Renal cortex interstitium (tissue), 15 donors: Measurements from ENCODE around the gene AMIGO2. TPM values are rescaled to one million over a fixed set of nuclear protein-coding genes. Genes with fewer than 3 reads are reported as not detected.
"Not testable (repeated sequence)": the region's sequence is repeated elsewhere in the genome, so short reads cannot be mapped to it uniquely, and the experiment has no call there.

Source experiments
- DNase-seq, 11 donors: peaks; one replicate each; pipeline ENCODE4 v3.0.0-alpha.2; 2013; ENCODE audit warnings: low read depth in 9 of 11, low spot score in 4 of 11; ENCODE audit errors: extremely low read depth in 1 of 11
- long read RNA-seq, 16 experiments: transcript quantifications; one replicate each; lab custom pipeline, GENCODE V29; 2026
- polyA plus RNA-seq, 3 donors: library from polyadenylated mRNA; unstranded; fragments of 120-200 nt; gene quantifications; one replicate each; pipeline ENCODE4 v1.2.1, GENCODE V29; 2013; ENCODE audit not compliant: insufficient read length in 3 of 3

The AMIGO2 gene
- polyA plus RNA-seq, result 10 to 100 TPM; 36.4 to 53.5 (median 40.5) TPM
- long read RNA-seq, donor 1, transcript AMIGO2-201 (2 exons, 3,763 nt), result major isoform, 10 of 11 reads
- long read RNA-seq, donor 1, partial matches to known transcripts, result 0 of 11 reads
- long read RNA-seq, donor 1, other reads (novel, unspliced or antisense), result 0 of 11 reads
- long read RNA-seq, donor 2, transcript AMIGO2-201 (2 exons, 3,763 nt), result major isoform, 13 of 14 reads
- long read RNA-seq, donor 2, partial matches to known transcripts, result 0 of 14 reads
- long read RNA-seq, donor 2, other reads (novel, unspliced or antisense), result 0 of 14 reads
- long read RNA-seq, donor 3, transcript AMIGO2-203 (3 exons, 2,856 nt), result minor isoform, 5 of 14 reads
- long read RNA-seq, donor 3, transcript AMIGO2-201 (2 exons, 3,763 nt), result major isoform, 9 of 14 reads
- long read RNA-seq, donor 3, partial matches to known transcripts, result 0 of 14 reads
- long read RNA-seq, donor 3, other reads (novel, unspliced or antisense), result 0 of 14 reads
- long read RNA-seq, donor 4, transcript AMIGO2-201 (2 exons, 3,763 nt), result major isoform, 14 of 17 reads
- long read RNA-seq, donor 4, partial matches to known transcripts, result 0 of 17 reads
- long read RNA-seq, donor 4, other reads (novel, unspliced or antisense), result 0 of 17 reads
- long read RNA-seq, donor 5, result 0 reads
- long read RNA-seq, donor 6, transcript AMIGO2-201 (2 exons, 3,763 nt), result major isoform, 13 of 15 reads
- long read RNA-seq, donor 6, partial matches to known transcripts, result 0 of 15 reads
- long read RNA-seq, donor 6, other reads (novel, unspliced or antisense), result 0 of 15 reads
- long read RNA-seq, donor 7, transcript AMIGO2-201 (2 exons, 3,763 nt), result major isoform, 6 of 7 reads
- long read RNA-seq, donor 7, partial matches to known transcripts, result 0 of 7 reads
- long read RNA-seq, donor 7, other reads (novel, unspliced or antisense), result 0 of 7 reads
- long read RNA-seq, donor 8, transcript AMIGO2-203 (3 exons, 2,856 nt), result minor isoform, 5 of 32 reads
- long read RNA-seq, donor 8, transcript AMIGO2-201 (2 exons, 3,763 nt), result major isoform, 20 of 32 reads
- long read RNA-seq, donor 8, partial matches to known transcripts, result 5 of 32 reads
- long read RNA-seq, donor 8, other reads (novel, unspliced or antisense), result 0 of 32 reads
- long read RNA-seq, donor 9, transcript AMIGO2-201 (2 exons, 3,763 nt), result major isoform, 6 of 8 reads
- long read RNA-seq, donor 9, partial matches to known transcripts, result 0 of 8 reads
- long read RNA-seq, donor 9, other reads (novel, unspliced or antisense), result 0 of 8 reads
- long read RNA-seq, donor 10, transcript AMIGO2-201 (2 exons, 3,763 nt), result major isoform, 17 of 20 reads
- long read RNA-seq, donor 10, partial matches to known transcripts, result 0 of 20 reads
- long read RNA-seq, donor 10, other reads (novel, unspliced or antisense), result 0 of 20 reads
- long read RNA-seq, donor 11, transcript AMIGO2-201 (2 exons, 3,763 nt), result major isoform, 8 of 12 reads
- long read RNA-seq, donor 11, partial matches to known transcripts, result 0 of 12 reads
- long read RNA-seq, donor 11, other reads (novel, unspliced or antisense), result 0 of 12 reads
- long read RNA-seq, donor 12, transcript AMIGO2-201 (2 exons, 3,763 nt), result major isoform, 9 of 9 reads
- long read RNA-seq, donor 12, partial matches to known transcripts, result 0 of 9 reads
- long read RNA-seq, donor 12, other reads (novel, unspliced or antisense), result 0 of 9 reads
- long read RNA-seq, donor 13, result 0 reads
- long read RNA-seq, donor 14, transcript AMIGO2-201 (2 exons, 3,763 nt), result major isoform, 13 of 14 reads
- long read RNA-seq, donor 14, partial matches to known transcripts, result 0 of 14 reads
- long read RNA-seq, donor 14, other reads (novel, unspliced or antisense), result 0 of 14 reads
- long read RNA-seq, donor 15, partial matches to known transcripts, result 0 of 2 reads
- long read RNA-seq, donor 15, other reads (novel, unspliced or antisense), result 0 of 2 reads
- long read RNA-seq, donor 16, transcript AMIGO2-201 (2 exons, 3,763 nt), result major isoform, 32 of 39 reads
- long read RNA-seq, donor 16, partial matches to known transcripts, result 0 of 39 reads
- long read RNA-seq, donor 16, other reads (novel, unspliced or antisense), result 0 of 39 reads

DNA sequence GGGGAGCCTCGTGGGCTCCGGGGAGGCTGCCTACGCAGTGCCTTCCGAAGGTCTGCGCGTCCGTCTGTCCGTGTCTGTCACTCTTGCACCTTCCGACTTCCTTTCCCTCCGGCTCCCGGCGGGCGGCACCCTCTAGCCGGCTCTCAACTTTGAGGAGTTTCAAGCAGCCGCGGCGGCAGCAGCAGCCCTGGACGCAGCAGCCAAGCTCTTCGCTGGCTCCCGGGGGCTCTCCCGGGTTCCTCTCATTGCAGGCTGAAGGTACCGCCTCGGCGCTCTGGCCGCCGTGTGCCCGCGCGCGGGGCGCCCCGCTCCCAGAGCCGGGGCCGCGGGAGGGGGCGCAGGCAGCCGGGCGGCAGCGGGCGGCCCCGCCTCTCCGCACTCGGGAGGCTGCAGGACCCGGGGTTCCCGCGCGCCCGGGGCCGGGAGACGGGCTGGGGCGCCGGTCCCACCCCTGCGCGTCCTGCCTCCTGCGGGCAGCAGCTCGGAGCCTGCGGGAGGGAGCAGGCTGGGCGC is at the start of gene AMIGO2, which contains the start of gene PCED1B:
Gene AMIGO2 (minus strand): TSS at position 492 of the 513 bp plus-strand sequence. CDS start 957 bp downstream, outside the sequence.
Gene PCED1B (plus strand): TSS at position 154 of the 513 bp plus-strand sequence. CDS start 155,443 bp downstream, outside the sequence.
- peak in 3 of 11 donors; percentile 31 to 48 (median 44) for DNase-seq

- DNase-seq, result no peak
These were observed 46.5 kb upstream of the AMIGO2 start for GRCh38 chr12:47126246-47126645.

- DNase-seq, result no peak
These were observed 44.7 kb upstream of the AMIGO2 start for GRCh38 chr12:47124451-47124850.

DNA sequence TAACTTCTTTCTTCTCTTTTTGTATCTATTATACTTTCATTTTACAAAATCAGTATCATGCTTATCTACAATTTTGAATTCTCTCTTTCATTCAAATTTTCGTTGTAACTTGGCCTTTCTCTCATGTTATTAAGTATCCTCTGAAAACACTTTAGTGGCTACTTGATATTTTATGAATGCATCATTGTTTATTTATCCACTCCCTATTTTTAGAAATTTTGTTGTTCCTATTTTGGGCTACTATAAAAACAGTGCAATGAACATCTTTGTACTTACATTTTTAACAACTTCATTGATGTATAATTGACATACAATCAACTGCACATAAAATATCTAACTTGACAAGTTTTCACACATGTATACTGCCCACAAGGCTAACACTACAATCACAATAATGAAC is 44.0 kb upstream of the AMIGO2 start:
- no peak for DNase-seq

- no peak for DNase-seq
These were observed 42.8 kb upstream of the AMIGO2 start for GRCh38 chr12:47122602-47123001.

DNA sequence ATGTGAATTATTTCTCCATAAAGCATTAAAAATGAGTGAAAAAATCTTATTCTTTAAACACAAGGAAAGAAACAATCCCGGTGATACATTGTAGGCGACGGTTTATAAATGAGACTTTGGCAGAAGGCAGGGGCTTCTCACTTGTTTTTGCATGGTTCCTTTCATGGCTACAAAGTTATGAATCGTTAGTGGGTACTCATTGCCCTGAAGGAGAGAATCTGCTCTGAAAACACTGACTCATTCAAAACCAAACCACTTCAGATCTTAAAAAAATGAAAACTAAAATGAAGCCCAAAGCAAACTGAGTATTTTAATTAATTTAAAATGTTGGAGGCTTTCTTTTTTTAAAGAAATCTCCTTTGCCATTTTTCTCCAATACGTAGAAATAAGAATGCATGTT is 41.4 kb upstream of the AMIGO2 start:
- no peak for DNase-seq

DNA sequence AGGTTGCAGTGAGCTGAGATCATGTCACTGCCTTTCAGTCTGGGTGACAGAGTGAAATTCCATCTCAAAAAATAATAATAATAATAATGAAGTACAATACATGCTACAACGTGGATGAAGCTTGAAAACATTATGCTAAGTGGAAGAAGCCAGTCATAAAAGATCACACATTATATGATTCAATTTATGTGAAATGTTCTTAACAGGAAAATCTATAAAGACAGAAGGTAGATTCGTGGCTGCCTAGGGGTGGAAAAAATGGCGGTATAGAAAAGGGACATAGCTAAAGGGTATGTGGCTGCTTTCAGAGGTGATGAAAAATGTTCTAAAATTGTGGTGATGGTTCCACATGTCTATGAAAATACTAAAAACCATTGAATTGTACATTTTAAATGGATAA is 41.0 kb upstream of the AMIGO2 start:
- DNase-seq, result no peak

GRCh38 chr12:47117305-47117704 is 37.5 kb upstream of the AMIGO2 start:
- DNase-seq, result not testable (repeated sequence)

GRCh38 chr12:47114481-47114892 is 34.7 kb upstream of the AMIGO2 start:
- DNase-seq, result no peak

DNA sequence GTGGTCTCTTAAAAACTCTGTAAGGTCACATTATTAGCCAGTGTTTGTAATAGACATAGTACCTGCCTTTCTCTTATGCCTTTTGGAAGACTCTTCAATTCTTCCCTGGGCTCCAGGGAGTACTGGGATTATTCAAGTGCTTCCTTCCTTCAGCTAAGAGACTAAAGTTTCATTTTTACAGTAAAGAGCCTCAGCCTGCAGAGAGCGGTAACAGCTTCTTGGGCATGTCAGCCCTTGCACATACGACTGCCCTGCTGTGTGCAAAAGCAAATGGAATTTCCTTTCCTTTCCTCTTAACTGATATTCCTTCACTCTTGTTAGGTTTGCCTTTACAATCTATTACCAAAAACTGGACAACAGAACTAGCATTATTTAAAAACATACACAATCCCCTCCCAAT is 32.9 kb upstream of the AMIGO2 start:
- no peak for DNase-seq

GRCh38 chr12:47111854-47112253 is 32.1 kb upstream of the AMIGO2 start:
- DNase-seq, result no peak

DNA sequence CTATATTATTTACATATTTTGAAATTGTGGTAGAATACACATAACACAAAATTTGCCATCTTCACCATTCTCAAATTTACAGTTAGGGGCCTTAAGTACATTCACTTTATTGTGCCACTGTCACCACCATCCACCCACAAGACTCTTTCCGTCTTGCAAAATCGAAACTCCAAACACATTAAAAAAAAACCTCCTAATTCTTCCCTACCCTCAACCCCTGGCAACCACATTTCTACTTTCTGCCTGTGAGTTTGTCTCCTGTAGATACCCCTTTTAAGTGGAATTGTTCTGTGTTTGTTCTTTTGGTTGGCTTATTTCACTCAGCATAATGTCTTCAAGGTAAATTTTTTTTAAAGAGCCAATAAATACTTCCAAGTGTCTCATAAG is 31.6 kb upstream of the AMIGO2 start:
- no peak for DNase-seq

- DNase-seq, result no peak
These were observed 31.1 kb upstream of the AMIGO2 start for GRCh38 chr12:47110718-47111391.

- DNase-seq, result no peak
These were observed 30.3 kb upstream of the AMIGO2 start for GRCh38 chr12:47110011-47110541.

- DNase-seq, result no peak
These were observed 28.2 kb upstream of the AMIGO2 start for GRCh38 chr12:47107926-47108325.

- no peak for DNase-seq
These were observed 27.7 kb upstream of the AMIGO2 start for GRCh38 chr12:47107446-47107845.
